GM18867 (cell line): ENCODE data around the gene ATG5.

Source experiments
- ATAC-seq: cut with Tn5 transposase; IDR thresholded peaks from one replicate; pipeline ENCODE4 v1.9.1; 2021; ENCODE audit warnings: mild to moderate bottlenecking, moderate library complexity; ENCODE audit not compliant: unreplicated experiment

ATG5 gene

DNA sequence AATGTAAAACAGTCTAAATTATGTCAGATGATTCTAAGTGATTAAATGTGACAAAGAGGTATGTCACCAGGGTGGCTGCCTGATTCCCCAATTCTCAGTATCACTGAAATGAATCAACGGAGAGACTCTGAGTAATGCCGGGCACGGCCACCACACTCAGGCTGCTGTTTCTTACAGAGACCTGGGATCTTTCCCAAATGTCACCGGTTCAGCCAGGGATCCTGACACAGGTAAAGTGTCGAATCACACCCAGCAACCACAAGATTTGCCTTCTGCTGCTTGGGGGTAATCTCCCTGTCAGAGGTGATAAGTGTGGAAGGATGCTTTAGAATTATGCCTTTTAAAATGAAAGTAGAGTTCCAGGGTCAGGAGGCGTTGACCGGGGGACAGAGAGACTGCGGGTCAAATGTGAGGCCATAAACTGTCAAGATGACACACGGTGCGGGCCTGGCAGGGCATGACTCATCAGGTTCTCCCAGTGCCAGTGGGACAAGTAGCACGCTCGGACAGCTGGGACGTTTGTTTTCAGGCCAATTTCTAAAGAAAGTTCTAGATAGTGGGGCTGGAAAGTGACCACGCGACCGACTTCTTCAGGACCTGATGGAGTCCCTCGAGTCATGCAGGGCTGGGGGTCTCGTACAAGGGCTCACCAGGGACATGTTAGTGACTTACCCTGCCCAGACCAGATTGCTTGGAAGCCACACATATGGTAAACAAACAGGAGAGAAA lies 190.5 kb downstream of the ATG5 start:
- peak; percentile 39 for ATAC-seq
